PC-3 (cell line): ENCODE results near the gene EBP. TPM values are rescaled to one million over a fixed set of nuclear protein-coding genes. Genes with fewer than 3 reads are reported as not detected.

Source experiments
- ATAC-seq: fragments of 200-7000 bp; cut with Tn5 transposase; 2 replicates; pipeline ENCODE4 v1.9.1; 2020; ENCODE audit warnings: mild to moderate bottlenecking, moderate library complexity
- BruUV-seq: library from RNA; stranded (reverse); fragments of 400-500 nt; replicated peaks from 2 replicates; lab custom pipeline; 2021; lab: Mats Ljungman, UMichigan
- CTCF ChIA-PET: fragments of 300-600 bp; sonication (Branson Sonifier 250); formaldehyde crosslinking; loops from one replicate; lab custom pipeline; 2022; ENCODE audit warnings: antibody characterized with exemption; lab: Charles Lee
- POLR2A ChIA-PET: fragments of 300-600 bp; sonication (Branson Sonifier 250); formaldehyde crosslinking; loops from one replicate; lab custom pipeline; 2022; ENCODE audit warnings: antibody characterized with exemption; ENCODE audit not compliant: unreplicated experiment; lab: Charles Lee
- DNase-seq: peaks from one replicate; pipeline ENCODE4 v3.0.0-alpha.2; 2015
- H2AFZ ChIP-seq: fragments of 300-600 bp; sonication (generic); 2 replicates; pipeline ENCODE4 v1.6.0; 2016; ENCODE audit warnings: antibody characterized with exemption, low read length
- H3F3A ChIP-seq: fragments of 300-600 bp; sonication (generic); one replicate; pipeline ENCODE4 v1.6.0; 2017; ENCODE audit warnings: antibody characterized with exemption, low read length, control low read depth, mild to moderate bottlenecking; ENCODE audit not compliant: unreplicated experiment
- H3K27ac ChIP-seq: fragments of 300-600 bp; sonication (generic); 2 replicates; pipeline ENCODE4 v1.5.1; 2016; ENCODE audit warnings: mild to moderate bottlenecking, low read length
- H3K27me3 ChIP-seq: fragments of 300-600 bp; sonication (generic); 2 replicates; pipeline ENCODE4 v1.6.1; 2016; ENCODE audit warnings: low read length, mixed read lengths
- H3K36me3 ChIP-seq: fragments of 300-600 bp; sonication (generic); 2 replicates; pipeline ENCODE4 v1.6.1; 2016; ENCODE audit warnings: low read depth, mixed run types, low read length, mixed read lengths
- H3K4me1 ChIP-seq: fragments of 300-600 bp; sonication (generic); 2 replicates; pipeline ENCODE4 v1.5.1; 2016; ENCODE audit warnings: low read length; ENCODE audit not compliant: insufficient read depth
- H3K4me2 ChIP-seq: fragments of 300-600 bp; sonication (generic); 2 replicates; pipeline ENCODE4 v1.6.0; 2016; ENCODE audit warnings: low read length
- H3K4me3 ChIP-seq: fragments of 300-600 bp; sonication (generic); 2 replicates; pipeline ENCODE4 v1.5.1; 2016; ENCODE audit warnings: mild to moderate bottlenecking, low read length, mixed read lengths
- H3K79me2 ChIP-seq: fragments of 300-600 bp; sonication (generic); 2 replicates; pipeline ENCODE4 v1.6.1; 2017; ENCODE audit warnings: low read length, mixed read lengths
- H3K9ac ChIP-seq: fragments of 300-600 bp; sonication (generic); 2 replicates; pipeline ENCODE4 v1.6.0; 2016; ENCODE audit warnings: mild to moderate bottlenecking, low read length
- H3K9me2 ChIP-seq: fragments of 300-600 bp; sonication (generic); replicated peaks from 2 replicates; pipeline ENCODE4 v1.6.1; 2016; ENCODE audit warnings: mixed run types, low read length, mixed read lengths
- H3K9me3 ChIP-seq: fragments of 300-600 bp; sonication (generic); 2 replicates; pipeline ENCODE4 v1.6.1; 2016; ENCODE audit warnings: low read length, mixed read lengths
- H4K20me1 ChIP-seq: fragments of 300-600 bp; sonication (generic); 2 replicates; pipeline ENCODE4 v1.6.1; 2016; ENCODE audit warnings: low read length, mixed read lengths
- CTCF ChIP-seq: fragments of 300-600 bp; sonication (generic); conservative IDR thresholded peaks from 2 replicates; pipeline ENCODE4 v1.5.1; 2017; ENCODE audit warnings: antibody characterized with exemption, low read depth, mild to moderate bottlenecking, low read length
- EZH2 ChIP-seq: fragments of 300-600 bp; sonication (generic); IDR thresholded peaks from one replicate; pipeline ENCODE4 v1.6.1; 2017; ENCODE audit warnings: antibody characterized with exemption, mild to moderate bottlenecking, low read length; ENCODE audit not compliant: unreplicated experiment
- EZH2phosphoT487 ChIP-seq: fragments of 300-600 bp; sonication (generic); IDR thresholded peaks from 2 replicates; pipeline ENCODE4 v1.6.1; 2018; ENCODE audit warnings: mild to moderate bottlenecking, antibody characterized with exemption, low read length, borderline replicate concordance
- intact Hi-C: fragments of 100-400 bp; cut with micrococcal nuclease; formaldehyde crosslinking; loops from 2 replicates; pipeline ENCODE4 v1.9.0; 2023
- total RNA-seq: library from RNA; depleted of rRNA; stranded (reverse); fragments of >200 nt; gene quantifications from 2 replicates; pipeline ENCODE4 v1.2.3, GENCODE V29; 2014

EBP gene
- total RNA-seq, 1 experiment from 2014 or later = 307 TPM

GRCh38 chrX:48472851-48473703 lies 48.5 kb upstream of the EBP start:
- Histone ChIP-seq H3K4me2 (no peak overlapping the region), H2AFZ (no peak overlapping the region), H3K79me2 (peaks cover 36% of the 10 kb centered on the region), H3K4me3 (no peak overlapping the region), H3F3A (no peaks in the 10 kb centered on the region), H4K20me1 (peaks cover 10% of the 10 kb centered on the region; the same call in 1 of the 2 replicates), H3K27me3 (no peaks in the 10 kb centered on the region), H3K36me3 (no peaks in the 10 kb centered on the region; the same call in 1 of the 2 replicates), H3K27ac (no peak overlapping the region), H3K4me1 (peaks cover 19% of the 10 kb centered on the region), H3K9me2 (no peaks in the 10 kb centered on the region), H3K9ac (no peak overlapping the region), H3K9me3 (no peaks in the 10 kb centered on the region)
- no TSS peak for BruUV-seq
- TF ChIP-seq CTCF (no peak), EZH2phosphoT487 (no peak), EZH2 (no peak)
- DNase-seq = no peak
- ChIA-PET POLR2A (no interaction called here), CTCF (no interaction called here)
- intact Hi-C loops = no loop called here
- ATAC-seq = no peak

GRCh38 chrX:48473704-48473990 lies 48.0 kb upstream of the EBP start:
- CTCF ChIA-PET = interaction anchor here (0.7 kb wide), 1 partner anchor 8 kb away, joined by 4 read pairs; no protein-coding TSS in a partner anchor
- no peak overlapping the region for H3K27ac ChIP-seq
- H3K36me3 ChIP-seq = no peaks in the 10 kb centered on the region; the same call in 1 of the 2 replicates
- H3K4me1 ChIP-seq = peaks cover 19% of the 10 kb centered on the region
- no peaks in the 10 kb centered on the region for H3K27me3 ChIP-seq
- no peaks in the 10 kb centered on the region for H3K9me3 ChIP-seq
- intact Hi-C loops = no loop called here
- H3K9ac ChIP-seq = no peak overlapping the region
- H3K79me2 ChIP-seq = peaks cover 41% of the 10 kb centered on the region
- no TSS peak for BruUV-seq
- DNase-seq = no peak
- peaks cover 10% of the 10 kb centered on the region; the same call in 1 of the 2 replicates for H4K20me1 ChIP-seq
- H3K9me2 ChIP-seq = no peaks in the 10 kb centered on the region
- no peaks in the 10 kb centered on the region for H3F3A ChIP-seq
- POLR2A ChIA-PET = no interaction called here
- ATAC-seq = no peak
- H3K4me2 ChIP-seq = no peak overlapping the region
- no peak overlapping the region for H2AFZ ChIP-seq
- no peak for TF ChIP-seq CTCF
- no peak overlapping the region for H3K4me3 ChIP-seq

GRCh38 chrX:48474127-48474526 lies 47.5 kb upstream of the EBP start:
- Histone ChIP-seq H3K9ac (no peak overlapping the region), H2AFZ (no peak overlapping the region), H4K20me1 (peaks cover 10% of the 10 kb centered on the region; the same call in 1 of the 2 replicates), H3K9me2 (no peaks in the 10 kb centered on the region), H3F3A (no peaks in the 10 kb centered on the region), H3K27ac (no peak overlapping the region), H3K4me2 (peak overlapping the region; percentile 100), H3K4me3 (no peak overlapping the region), H3K27me3 (no peaks in the 10 kb centered on the region), H3K4me1 (peaks cover 19% of the 10 kb centered on the region), H3K79me2 (peaks cover 46% of the 10 kb centered on the region), H3K36me3 (no peaks in the 10 kb centered on the region; the same call in 1 of the 2 replicates), H3K9me3 (no peaks in the 10 kb centered on the region)
- POLR2A ChIA-PET = no interaction called here
- TF ChIP-seq EZH2 (no peak), CTCF (peak; percentile 62), EZH2phosphoT487 (no peak)
- peak; percentile 47 for DNase-seq
- ATAC-seq = no peak
- CTCF ChIA-PET = interaction anchor here (0.7 to 1.0 kb wide), 2 partner anchors 9 to 20 kb away, joined by 4 read pairs; no protein-coding TSS in a partner anchor
- no TSS peak for BruUV-seq
- intact Hi-C loops = loop anchor here (1.0 to 2.0 kb wide), 2 partner anchors 17 to 37 kb away; no protein-coding TSS in a partner anchor
